Neutrophil (primary cell): Measurements from ENCODE around the gene UTS2R.

Source experiments
- H3K27ac ChIP-seq: fragments of 200-600 bp; sonication (generic); 2 replicates; pipeline ENCODE4 v1.5.1; 2016; ENCODE audit warnings: mild to moderate bottlenecking, moderate library complexity
- H3K27me3 ChIP-seq: fragments of 200-600 bp; sonication (generic); 2 replicates; pipeline ENCODE4 v1.6.0; 2016; ENCODE audit warnings: mild to moderate bottlenecking
- H3K36me3 ChIP-seq: fragments of 200-600 bp; sonication (generic); 2 replicates; pipeline ENCODE4 v1.5.1; 2017
- H3K4me1 ChIP-seq, 2 experiments: fragments of 200-600 bp in 1 of 2; sonication (generic) in 1 of 2; 1 replicate in 1 of 2; 2 replicates in 1 of 2; pipeline versions ENCODE4 v1.5.1 to v1.6.1; 2013 to 2016; ENCODE audit warnings: low read depth in 1 of 2, low read length in 1 of 2, mild to moderate bottlenecking in 1 of 2, moderate library complexity in 1 of 2; ENCODE audit not compliant: control insufficient read depth in 1 of 2, insufficient read depth in 1 of 2
- H3K4me3 ChIP-seq, 2 experiments: fragments of 200-600 bp in 1 of 2; sonication (generic) in 1 of 2; 1 replicate in 1 of 2; 2 replicates in 1 of 2; pipeline ENCODE4 v1.5.1; 2013 to 2016; ENCODE audit warnings: low read depth in 1 of 2, low read length in 1 of 2, mild to moderate bottlenecking in 1 of 2, moderate library complexity in 1 of 2
- H3K9me3 ChIP-seq: fragments of 200-600 bp; sonication (generic); 2 replicates; pipeline ENCODE4 v1.5.1; 2016
- CTCF ChIP-seq: fragments of 200-600 bp; sonication (generic); IDR thresholded peaks from 2 replicates; pipeline ENCODE4 v1.5.1; 2016; ENCODE audit warnings: antibody characterized with exemption

Gene UTS2R

GRCh38 chr17:82324566-82325285, 46.8 kb upstream of the UTS2R start:
- no peak overlapping the region for H3K4me3 ChIP-seq
- TF ChIP-seq CTCF: no peak
- peaks cover 34% of the 10 kb centered on the region for H3K36me3 ChIP-seq
- H3K27ac ChIP-seq: peak overlapping the region; percentile 42
- peaks cover 35% of the 10 kb centered on the region for H3K27me3 ChIP-seq
- H3K9me3 ChIP-seq: no peaks in the 10 kb centered on the region
- peaks cover 0 to 6% of the 10 kb centered on the region in 2 experiments for H3K4me1 ChIP-seq

GRCh38 chr17:82325286-82326180, 46.0 kb upstream of the UTS2R start:
- H3K9me3 ChIP-seq: no peaks in the 10 kb centered on the region
- H3K4me3 ChIP-seq: no peak overlapping the region
- peaks cover 36% of the 10 kb centered on the region for H3K27me3 ChIP-seq
- TF ChIP-seq CTCF: no peak
- H3K27ac ChIP-seq: no peak overlapping the region
- peaks cover 0 to 6% of the 10 kb centered on the region in 2 experiments for H3K4me1 ChIP-seq
- H3K36me3 ChIP-seq: peaks cover 34% of the 10 kb centered on the region

- Histone ChIP-seq H3K4me3 (no peak overlapping the region), H3K9me3 (no peaks in the 10 kb centered on the region), H3K27me3 (peaks cover 43% of the 10 kb centered on the region), H3K27ac (no peak overlapping the region), H3K4me1 (peaks cover 3 to 5% of the 10 kb centered on the region in 2 experiments), H3K36me3 (peaks cover 24% of the 10 kb centered on the region)
- no peak for TF ChIP-seq CTCF
Measured at GRCh38 chr17:82327289-82327688, 44.3 kb upstream of the UTS2R start.

- peaks cover 7 to 9% of the 10 kb centered on the region in 2 experiments for H3K4me1 ChIP-seq
- H3K4me3 ChIP-seq: no peak overlapping the region
- peaks cover 43% of the 10 kb centered on the region for H3K27me3 ChIP-seq
- H3K36me3 ChIP-seq: peaks cover 19% of the 10 kb centered on the region
- no peaks in the 10 kb centered on the region for H3K9me3 ChIP-seq
- no peak for TF ChIP-seq CTCF
- H3K27ac ChIP-seq: no peak overlapping the region
Measured at GRCh38 chr17:82327757-82328140, 43.8 kb upstream of the UTS2R start.

- no peak overlapping the region for H3K27ac ChIP-seq
Measured at GRCh38 chr17:82328141-82328993, 43.2 kb upstream of the UTS2R start.

More at GRCh38 chr17:82328141-82328993, 43.2 kb upstream of the UTS2R start:
- Histone ChIP-seq H3K27me3 (peaks cover 43% of the 10 kb centered on the region), H3K4me3 (no peak overlapping the region), H3K4me1 (peaks cover 12 to 15% of the 10 kb centered on the region in 2 experiments), H3K9me3 (no peaks in the 10 kb centered on the region), H3K36me3 (peaks cover 13% of the 10 kb centered on the region)
- TF ChIP-seq CTCF: no peak
